GM23338 (cell line): ENCODE results near the gene IL1B. TPM values are rescaled to one million over a fixed set of nuclear protein-coding genes. Genes with fewer than 3 reads are reported as not detected.
"Not testable (repeated sequence)": the region's sequence is repeated elsewhere in the genome, so short reads cannot be mapped to it uniquely, and the experiment has no call there.

ENCODE experiments used
- ATAC-seq: fragments of 200-7000 bp; cut with Tn5 transposase; 3 replicates; pipeline ENCODE4 v1.9.1; 2020
- DNase-seq: peaks from one replicate; pipeline ENCODE4 v3.0.0-alpha.2; 2015; ENCODE audit warnings: low spot score
- H2AFZ ChIP-seq: fragments of 200-600 bp; sonication (generic); 2 replicates; pipeline ENCODE4 v1.8.0; 2016; ENCODE audit warnings: antibody characterized with exemption, mild to moderate bottlenecking, moderate library complexity
- H3F3A ChIP-seq: fragments of 200-600 bp; sonication (generic); replicated peaks from 2 replicates; pipeline ENCODE4 v1.8.0; 2017; ENCODE audit warnings: antibody characterized with exemption, mixed run types, low read depth
- H3K27ac ChIP-seq: fragments of 200-600 bp; sonication (generic); 2 replicates; pipeline ENCODE4 v1.6.1; 2016; ENCODE audit warnings: low read depth
- H3K27me3 ChIP-seq: fragments of 200-600 bp; sonication (generic); 2 replicates; pipeline ENCODE4 v1.8.0; 2016; ENCODE audit warnings: mild to moderate bottlenecking, mixed run types, moderate library complexity; ENCODE audit not compliant: insufficient read depth
- H3K36me3 ChIP-seq: fragments of 200-600 bp; sonication (generic); 2 replicates; pipeline ENCODE4 v1.8.0; 2016; ENCODE audit warnings: mild to moderate bottlenecking; ENCODE audit not compliant: insufficient read depth
- H3K4me1 ChIP-seq: fragments of 200-600 bp; sonication (generic); 2 replicates; pipeline ENCODE4 v1.8.0; 2016; ENCODE audit warnings: mild to moderate bottlenecking, moderate library complexity; ENCODE audit not compliant: insufficient read depth
- H3K4me2 ChIP-seq: fragments of 200-600 bp; sonication (generic); 2 replicates; pipeline ENCODE4 v1.7.1; 2017; ENCODE audit warnings: mixed run types
- H3K4me3 ChIP-seq: fragments of 200-600 bp; sonication (generic); 2 replicates; pipeline ENCODE4 v1.6.1; 2016; ENCODE audit warnings: mixed run types
- H3K79me2 ChIP-seq: fragments of 200-600 bp; sonication (generic); replicated peaks from 2 replicates; pipeline ENCODE4 v1.8.0; 2017; ENCODE audit warnings: mild to moderate bottlenecking; ENCODE audit not compliant: insufficient read depth
- H3K9me2 ChIP-seq: fragments of 200-600 bp; sonication (generic); 2 replicates; pipeline ENCODE4 v1.8.0; 2017; ENCODE audit not compliant: insufficient read depth
- H4K20me1 ChIP-seq: fragments of 200-600 bp; sonication (generic); replicated peaks from 2 replicates; pipeline ENCODE4 v1.8.0; 2017; ENCODE audit warnings: mild to moderate bottlenecking; ENCODE audit not compliant: insufficient read depth
- H3K27ac Mint-ChIP-seq: 2 replicates; pipeline ENCODE4 v1.8.0; 2020; ENCODE audit warnings: inconsistent platforms, mild to moderate bottlenecking, moderate library complexity, mixed read lengths
- H3K27me3 Mint-ChIP-seq: 3 replicates; pipeline ENCODE4 v1.8.0; 2022; ENCODE audit warnings: low read depth, mild to moderate bottlenecking, moderate library complexity, mixed read lengths, inconsistent platforms; ENCODE audit not compliant: insufficient read depth, poor library complexity
- H3K36me3 Mint-ChIP-seq: 3 replicates; pipeline ENCODE4 v1.8.0; 2021; ENCODE audit warnings: low read depth, mild to moderate bottlenecking, inconsistent platforms, moderate library complexity, mixed read lengths
- H3K4me1 Mint-ChIP-seq: 3 replicates; pipeline ENCODE4 v1.8.0; 2020; ENCODE audit warnings: mild to moderate bottlenecking, inconsistent platforms, mixed read lengths
- H3K4me3 Mint-ChIP-seq: 3 replicates; pipeline ENCODE4 v1.8.0; 2021; ENCODE audit warnings: moderate library complexity, mild to moderate bottlenecking, inconsistent platforms, mixed read lengths
- H3K9me3 Mint-ChIP-seq: 3 replicates; pipeline ENCODE4 v1.8.0; 2020; ENCODE audit warnings: moderate library complexity, mild to moderate bottlenecking, inconsistent platforms, mixed read lengths
- EZH2phosphoT487 ChIP-seq: fragments of 200-600 bp; sonication (generic); IDR thresholded peaks from one replicate; pipeline ENCODE4 v1.8.1; 2018; ENCODE audit warnings: antibody characterized with exemption; ENCODE audit not compliant: unreplicated experiment
- REST ChIP-seq: IDR thresholded peaks from one replicate; pipeline ENCODE4 v1.6.1; 2018; ENCODE audit warnings: antibody characterized with exemption; ENCODE audit not compliant: unreplicated experiment
- STAT1 ChIP-seq: IDR thresholded peaks from one replicate; pipeline ENCODE4 v1.6.1; 2016; ENCODE audit warnings: antibody characterized with exemption; ENCODE audit not compliant: unreplicated experiment
- ZNF114 ChIP-seq: fragments of 250-450 bp; sonication (Bioruptor Pico); IDR thresholded peaks from 2 replicates; pipeline ENCODE4 v1.5.0; 2020; ENCODE audit warnings: mild to moderate bottlenecking, moderate library complexity
- ZNF331 ChIP-seq: fragments of 250-450 bp; sonication (Bioruptor Pico); IDR thresholded peaks from 2 replicates; pipeline ENCODE4 v1.5.0; 2020; ENCODE audit warnings: low read depth, mild to moderate bottlenecking, moderate library complexity
- ZNF462 ChIP-seq: fragments of 250-450 bp; sonication (Bioruptor Pico); IDR thresholded peaks from 2 replicates; pipeline ENCODE4 v1.5.0; 2020; ENCODE audit warnings: mild to moderate bottlenecking, moderate library complexity
- polyA plus RNA-seq: library from polyadenylated mRNA; unstranded; fragments of >200 nt; fragmentation: Nextera tagmentation; extraction: Ambion mirVana; gene quantifications from 2 replicates; pipeline ENCODE4 v1.2.1, GENCODE V29; 2016
- total RNA-seq: library from RNA; depleted of rRNA; stranded (reverse); fragments of >200 nt; shearing (Covaris generic); gene quantifications from 2 replicates; pipeline ENCODE4 v1.2.3, GENCODE V29; 2014

The IL1B gene
- total and polyA plus RNA-seq, 2 experiments from 2014 or later = not detected

GRCh38 chr2:112864072-112864471, 27.5 kb upstream of the IL1B start:
- H3K27ac ChIP-seq = no peak overlapping the region
- H3K4me1 ChIP-seq = no peaks in the 10 kb centered on the region
- H3K36me3 ChIP-seq = peaks cover 18% of the 10 kb centered on the region
- H3K27ac Mint-ChIP-seq = no peak overlapping the region
- DNase-seq = no peak
- peaks cover 74% of the 10 kb centered on the region for H3K9me3 Mint-ChIP-seq
- TF ChIP-seq EZH2phosphoT487 (no peak), STAT1 (no peak)
- no peaks in the 10 kb centered on the region for H4K20me1 ChIP-seq
- no peak for ATAC-seq
- H3K36me3 Mint-ChIP-seq = peaks cover 49% of the 10 kb centered on the region
- no peaks in the 10 kb centered on the region for H3K79me2 ChIP-seq
- no peaks in the 10 kb centered on the region for H3K27me3 ChIP-seq
- no peak overlapping the region for H3K4me2 ChIP-seq
- no peak overlapping the region for H3K4me3 ChIP-seq
- no peaks in the 10 kb centered on the region for H3F3A ChIP-seq
- H2AFZ ChIP-seq = no peak overlapping the region
- H3K4me1 Mint-ChIP-seq = no peaks in the 10 kb centered on the region
- H3K27me3 Mint-ChIP-seq = peaks cover 4% of the 10 kb centered on the region
- no peaks in the 10 kb centered on the region; the same call in 1 of the 2 replicates for H3K9me2 ChIP-seq
- no peak overlapping the region for H3K4me3 Mint-ChIP-seq

- not testable (repeated sequence) for H3K27me3 Mint-ChIP-seq, H3F3A ChIP-seq, H3K9me2 ChIP-seq, H3K27ac ChIP-seq, H3K27ac Mint-ChIP-seq, H4K20me1 ChIP-seq, H3K79me2 ChIP-seq, H3K4me2 ChIP-seq, H3K4me3 Mint-ChIP-seq, H2AFZ ChIP-seq, H3K4me1 ChIP-seq, H3K4me1 Mint-ChIP-seq, H3K27me3 ChIP-seq, H3K4me3 ChIP-seq, ATAC-seq
- peaks cover 20% of the 10 kb centered on the region for H3K36me3 ChIP-seq
- DNase-seq = peak; percentile 77
- H3K9me3 Mint-ChIP-seq = peaks cover 74% of the 10 kb centered on the region
- peaks cover 61% of the 10 kb centered on the region for H3K36me3 Mint-ChIP-seq
Measured at GRCh38 chr2:112859406-112860183, 23.0 kb upstream of the IL1B start.

- H3K79me2 ChIP-seq = no peaks in the 10 kb centered on the region
- Mint-ChIP-seq H3K4me1 (peaks cover 43% of the 10 kb centered on the region), H3K4me3 (peak overlapping the region; percentile 41; the same call in 1 of the 3 replicates), H3K36me3 (peaks cover 21% of the 10 kb centered on the region), H3K27ac (peak overlapping the region; percentile 91), H3K9me3 (peaks cover 26% of the 10 kb centered on the region), H3K27me3 (peaks cover 12% of the 10 kb centered on the region)
- H4K20me1 ChIP-seq = no peaks in the 10 kb centered on the region
- H3K27me3 ChIP-seq = no peaks in the 10 kb centered on the region
- H3K36me3 ChIP-seq = no peaks in the 10 kb centered on the region
- peak overlapping the region; percentile 14; the same call in 1 of the 2 replicates for H3K4me3 ChIP-seq
- peak; percentile 76 for ATAC-seq
- peak; percentile 67 for DNase-seq
- peak overlapping the region; percentile 61 for H3K4me2 ChIP-seq
- no peak overlapping the region for H2AFZ ChIP-seq
- H3K9me2 ChIP-seq = 0 out of 2 replicates have a peak, but pooled peaks cover 2% of the 10 kb centered on the region
- H3F3A ChIP-seq = peaks cover 5% of the 10 kb centered on the region; the same call in 1 of the 2 replicates
- peaks cover 44% of the 10 kb centered on the region for H3K4me1 ChIP-seq
- peak overlapping the region; percentile 85 for H3K27ac ChIP-seq
- TF ChIP-seq ZNF114 (no peak), ZNF331 (CRISPR knock-in tag) (no peak), REST (no peak), ZNF462 (CRISPR knock-in tag) (no peak)
Measured at GRCh38 chr2:112850588-112850987, 14.0 kb upstream of the IL1B start.
